NCI-H2107 (cell line): Measurements from ENCODE around the gene PCDH1.
"Not testable (repeated sequence)": the region's sequence is repeated elsewhere in the genome, so short reads cannot be mapped to it uniquely, and the experiment has no call there.

ENCODE experiments used
- DNase-seq: peaks from one replicate; lab custom pipeline; 2025; lab: John Stamatoyannopoulos, UW

PCDH1 gene

DNA sequence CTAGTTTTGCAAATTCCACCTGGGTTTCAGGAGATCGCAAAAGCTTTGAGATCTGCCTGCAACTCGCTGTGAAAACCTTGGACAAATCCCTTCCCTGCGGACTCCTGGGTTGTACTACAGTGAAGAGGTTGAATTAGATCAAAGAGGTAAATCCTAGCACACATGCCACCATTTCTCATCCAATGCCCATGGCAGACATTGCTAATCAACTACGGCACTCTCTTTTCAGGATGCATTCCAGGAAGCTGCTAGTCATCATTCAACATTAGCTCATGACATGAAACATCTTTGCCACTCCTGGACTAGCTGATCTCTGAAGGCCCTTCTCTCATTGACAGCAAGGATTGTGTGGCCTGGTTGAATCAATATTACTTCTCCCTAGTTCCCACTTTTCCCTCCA, 46.1 kb downstream of the PCDH1 start:
- no peak for DNase-seq

DNA sequence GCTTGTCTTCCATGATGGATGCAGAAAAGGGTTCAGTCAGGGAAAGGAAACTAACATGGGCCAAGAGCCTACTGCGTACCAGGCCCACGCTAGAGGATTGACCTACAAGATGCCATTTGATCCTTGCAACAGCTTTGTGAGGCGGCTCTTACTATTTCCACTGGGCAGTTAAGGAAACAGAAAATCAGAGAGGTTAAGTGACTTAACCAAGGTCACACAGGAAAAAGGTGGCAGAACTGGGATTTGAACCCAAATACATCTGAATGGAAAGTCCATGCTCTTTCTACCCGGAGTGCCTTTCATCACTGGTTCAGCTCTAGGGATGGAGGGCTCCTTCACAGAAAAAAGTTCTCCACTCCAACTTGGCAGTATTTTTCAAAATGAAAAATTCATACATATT, 50.0 kb downstream of the PCDH1 start:
- DNase-seq: no peak

DNA sequence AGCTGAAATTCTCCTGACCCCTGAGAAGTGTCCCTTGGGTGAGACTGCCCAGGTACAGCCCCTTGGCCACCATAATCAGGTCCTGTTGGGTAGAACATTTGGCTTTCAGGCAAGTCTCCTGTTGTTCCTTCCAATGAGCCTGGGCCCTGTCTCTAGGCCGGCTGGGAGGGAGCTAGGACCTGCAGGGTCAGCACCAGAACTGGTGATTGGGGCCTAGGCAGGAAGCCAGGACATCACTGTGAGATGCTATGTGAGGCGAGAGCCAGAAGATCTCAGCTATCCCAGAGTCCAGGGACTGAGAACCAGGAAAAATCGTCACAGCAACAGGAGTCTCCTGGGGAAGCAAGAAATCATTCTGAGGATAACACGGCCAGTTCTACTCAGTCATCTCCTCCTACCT, 51.5 kb downstream of the PCDH1 start:
- no peak for DNase-seq

DNA sequence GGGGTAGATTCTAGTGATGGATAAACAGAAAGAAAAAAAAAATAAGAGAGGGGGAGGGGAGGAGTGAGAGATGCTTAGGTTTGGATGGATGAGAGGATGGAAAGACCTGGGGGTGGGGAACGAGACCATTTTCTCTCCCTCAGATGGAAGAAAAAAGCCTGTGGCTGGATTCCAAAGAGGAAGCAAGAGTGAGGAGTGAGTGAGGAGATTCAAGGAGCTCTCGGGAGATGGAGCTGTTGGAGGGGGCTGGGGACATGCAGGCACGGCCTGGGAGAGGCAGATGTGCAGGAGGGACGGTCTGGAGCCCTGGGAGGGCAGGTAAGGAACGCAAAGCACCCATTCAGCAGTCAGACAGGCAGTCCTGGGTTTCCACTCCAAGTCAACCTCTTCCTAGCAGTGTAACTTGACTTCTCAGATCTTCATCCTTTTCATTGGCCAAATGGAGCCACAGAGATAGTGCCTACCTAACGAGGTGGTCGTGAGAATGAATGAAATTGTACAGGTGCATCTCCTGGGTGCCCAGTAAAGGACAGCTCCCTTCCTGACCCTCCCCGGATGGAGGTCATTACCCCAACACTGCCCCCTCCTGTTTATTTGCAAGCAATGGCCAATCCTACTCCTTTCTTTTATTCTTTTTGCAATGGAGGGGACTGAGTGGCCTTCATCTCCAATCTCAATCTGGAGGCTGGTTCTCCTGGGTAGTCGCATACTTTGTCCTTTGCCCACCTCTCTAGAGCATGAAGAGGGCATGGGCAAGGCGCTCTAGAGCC, 52.2 kb downstream of the PCDH1 start:
- DNase-seq: no peak

DNA sequence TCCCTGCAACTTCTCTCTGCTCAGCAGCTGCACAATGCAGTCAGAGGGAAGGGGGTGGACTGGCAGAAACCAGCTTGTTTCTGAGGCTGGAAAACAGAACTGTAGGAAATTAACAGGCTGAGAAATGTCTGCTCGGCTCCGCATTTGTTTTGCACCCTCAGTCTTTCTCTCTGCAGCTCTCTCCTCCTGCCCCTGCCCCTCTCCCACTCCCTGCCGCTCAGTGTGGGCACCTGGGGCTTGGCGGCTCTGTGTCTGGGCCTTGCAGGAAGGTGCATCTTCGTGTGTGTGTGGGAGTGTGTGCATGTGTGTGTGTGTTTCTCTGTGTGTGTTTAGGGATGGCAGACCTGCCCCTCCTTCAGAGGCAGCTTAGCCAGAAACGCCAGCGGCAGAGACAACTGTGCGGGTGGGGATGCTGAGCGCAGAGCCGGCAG, 53.0 kb downstream of the PCDH1 start:
- no peak for DNase-seq

DNA sequence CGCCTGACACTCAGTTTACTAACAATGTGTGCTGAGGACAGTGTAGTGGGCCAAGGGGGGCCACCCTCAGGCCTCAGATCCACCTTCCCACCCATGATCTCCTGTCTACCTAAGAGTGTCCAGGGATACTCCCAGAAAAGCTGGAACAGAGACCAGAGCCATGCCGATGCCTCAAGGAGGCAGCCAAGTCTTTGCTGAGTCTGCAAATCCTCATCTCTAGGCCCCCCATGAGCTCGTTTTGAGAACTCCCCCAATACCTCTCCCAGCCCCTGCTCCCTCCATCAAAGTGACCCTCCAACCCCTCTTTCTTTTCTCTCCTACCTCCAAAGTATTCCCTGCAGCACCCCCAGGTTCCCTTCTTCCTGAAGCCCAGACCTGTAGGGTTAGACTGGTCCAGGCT, 53.5 kb downstream of the PCDH1 start:
- DNase-seq: no peak

DNA sequence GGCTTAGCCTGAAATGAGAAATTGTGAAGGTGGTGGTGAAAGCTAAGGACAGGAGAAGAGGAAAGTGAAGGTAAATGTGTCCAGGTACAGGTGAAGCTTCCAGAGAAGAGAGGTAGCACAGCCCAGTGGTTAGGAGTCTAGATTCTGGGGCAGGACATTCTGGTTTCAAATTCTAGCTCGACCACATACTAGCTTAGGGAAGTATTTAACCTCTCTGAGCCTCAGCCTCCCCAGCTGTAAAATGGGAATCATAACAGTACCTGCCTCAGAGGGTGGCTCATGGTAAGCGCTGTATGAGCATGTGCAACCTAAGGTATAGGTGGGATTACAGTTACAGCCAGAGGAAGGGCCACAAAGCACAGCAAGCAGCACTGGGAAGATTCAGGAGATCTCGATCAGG, 55.2 kb downstream of the PCDH1 start:
- DNase-seq: no peak

DNA sequence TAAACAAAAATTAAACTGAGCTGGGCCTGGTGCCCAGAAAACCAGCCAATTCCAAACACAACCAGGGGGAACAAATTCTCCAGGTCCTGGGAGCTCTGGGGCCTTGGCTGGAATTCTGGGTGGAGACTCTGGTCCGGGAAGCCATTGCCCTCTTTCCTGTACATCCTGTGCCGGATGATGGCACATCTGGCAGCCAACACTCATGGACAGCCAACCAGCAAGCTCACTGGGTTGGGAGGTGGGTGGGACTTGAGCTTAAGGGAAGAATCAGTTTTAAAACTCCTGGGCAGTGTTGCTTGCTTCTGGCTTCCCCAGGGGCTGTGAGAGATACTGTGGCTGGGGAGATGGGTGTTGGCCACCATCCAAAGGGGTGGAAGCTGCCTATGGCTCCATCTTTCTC, 56.1 kb downstream of the PCDH1 start:
- DNase-seq: no peak

DNA sequence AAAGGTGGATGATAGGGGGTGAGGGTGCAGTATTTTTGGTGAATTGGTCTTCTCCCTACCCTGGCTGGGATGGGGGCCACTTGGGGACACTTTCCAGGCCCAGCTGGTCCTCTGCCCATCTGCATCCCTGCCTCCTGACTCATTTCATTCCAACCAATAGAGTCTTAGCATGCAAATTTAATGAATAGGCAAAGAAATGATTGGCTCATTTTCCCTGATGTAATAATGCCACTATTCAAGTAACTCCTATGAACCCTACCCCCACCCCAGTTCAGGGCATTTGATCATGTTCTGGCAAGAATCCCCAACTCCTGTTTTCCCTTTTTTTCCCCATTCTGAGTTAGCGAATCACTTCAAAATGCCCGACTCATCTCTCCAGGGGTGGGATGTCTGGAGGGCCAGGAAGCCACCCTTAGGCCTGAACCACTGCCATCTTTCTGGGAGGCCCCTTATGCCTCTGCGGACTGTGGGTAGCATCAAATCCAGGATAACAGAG, 56.7 kb downstream of the PCDH1 start:
- no peak for DNase-seq

DNA sequence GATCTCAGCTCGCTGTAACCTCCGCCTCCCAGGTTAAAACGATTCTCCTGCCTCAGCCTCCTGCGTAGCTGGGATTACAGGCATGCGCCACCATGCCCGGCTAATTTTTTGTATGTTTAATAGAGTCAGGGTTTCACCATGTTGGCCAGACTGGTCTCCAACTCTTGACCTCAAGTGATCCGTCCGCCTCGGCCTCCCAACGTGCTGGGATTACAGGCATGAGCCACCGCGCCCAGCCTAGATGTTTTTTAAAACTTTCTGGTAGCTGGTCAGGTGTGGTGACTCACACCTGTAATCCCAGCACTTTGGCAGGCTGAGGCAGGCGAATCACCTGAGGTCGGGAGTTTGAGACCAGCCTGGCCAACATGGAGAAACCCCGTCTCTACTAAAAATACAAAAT, 57.5 kb downstream of the PCDH1 start:
- not testable (repeated sequence) for DNase-seq

DNA sequence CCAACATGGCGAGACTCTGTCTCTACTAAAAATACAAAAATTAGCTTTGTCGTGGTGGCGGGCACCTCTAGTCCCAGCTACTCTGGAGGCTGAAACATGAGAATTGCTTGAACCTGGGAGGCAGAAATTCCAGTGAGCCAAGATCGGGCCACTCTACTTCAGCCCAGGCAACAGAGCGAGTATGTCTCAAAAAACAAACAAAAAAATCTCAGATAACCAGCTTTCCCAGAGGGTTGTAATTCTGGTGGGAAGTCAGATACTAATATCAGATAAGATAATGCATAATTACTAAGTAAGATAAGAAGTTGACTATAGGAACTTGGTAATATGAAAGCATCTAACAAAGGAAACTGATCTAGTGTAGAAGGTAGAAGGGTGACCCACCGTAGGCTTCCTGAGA, 60.6 kb downstream of the PCDH1 start:
- DNase-seq: no peak

DNA sequence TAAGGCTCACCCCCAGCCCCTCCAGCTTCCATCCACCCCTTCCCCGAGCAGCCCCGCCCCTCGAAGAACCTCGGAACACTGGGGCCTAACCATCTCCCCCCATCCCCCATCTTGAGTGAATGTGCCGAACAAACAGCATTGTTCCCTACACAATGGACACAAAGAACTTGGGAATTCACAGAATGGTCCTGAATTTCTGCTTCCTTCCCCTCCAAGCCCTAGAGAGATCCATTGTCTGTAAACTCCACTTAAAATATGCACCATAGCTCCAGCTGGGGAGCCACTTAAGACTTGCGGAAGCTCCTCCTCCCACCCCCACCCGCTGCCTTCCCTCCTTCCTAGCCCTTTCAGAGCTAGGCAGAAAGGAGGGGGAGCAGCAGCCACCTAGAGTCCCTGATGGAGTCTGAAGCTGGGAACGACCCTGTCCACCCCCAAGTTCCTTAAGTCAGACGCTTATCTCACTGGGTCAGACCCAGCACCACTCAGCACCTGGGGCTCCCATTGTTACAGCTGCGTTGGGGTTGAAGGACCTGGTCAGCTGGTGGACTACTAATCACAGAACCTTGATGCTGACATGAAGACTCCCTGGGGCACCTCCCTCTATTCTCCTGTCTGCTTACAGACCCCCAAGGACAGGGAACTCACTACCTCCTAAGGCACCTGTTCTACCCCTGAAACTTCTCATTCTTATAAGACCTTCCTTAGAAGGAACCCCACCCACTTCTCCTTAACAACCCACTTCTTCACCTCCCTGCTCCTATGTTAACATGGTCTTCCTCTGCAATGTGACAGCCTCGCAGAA, 61.4 kb downstream of the PCDH1 start:
- no peak for DNase-seq

DNA sequence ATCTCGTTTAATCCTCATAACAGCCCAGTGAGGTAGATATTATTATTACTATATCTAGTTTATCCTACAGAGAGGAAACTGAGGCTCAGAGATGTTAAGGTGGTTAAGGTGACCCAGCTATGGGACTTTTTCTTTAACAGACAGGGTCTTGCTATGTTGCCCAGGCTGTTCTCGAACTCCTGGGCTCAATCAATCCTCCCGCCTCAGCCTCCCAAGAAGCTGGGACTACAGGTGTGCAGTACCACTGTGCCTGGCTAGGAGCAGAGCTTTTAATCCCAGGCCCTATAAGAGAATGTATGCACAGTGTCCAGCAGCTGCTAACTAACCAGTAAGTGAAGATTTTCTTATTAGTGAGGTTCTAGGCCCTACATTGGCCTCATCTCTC, 62.4 kb downstream of the PCDH1 start:
- DNase-seq: no peak

DNA sequence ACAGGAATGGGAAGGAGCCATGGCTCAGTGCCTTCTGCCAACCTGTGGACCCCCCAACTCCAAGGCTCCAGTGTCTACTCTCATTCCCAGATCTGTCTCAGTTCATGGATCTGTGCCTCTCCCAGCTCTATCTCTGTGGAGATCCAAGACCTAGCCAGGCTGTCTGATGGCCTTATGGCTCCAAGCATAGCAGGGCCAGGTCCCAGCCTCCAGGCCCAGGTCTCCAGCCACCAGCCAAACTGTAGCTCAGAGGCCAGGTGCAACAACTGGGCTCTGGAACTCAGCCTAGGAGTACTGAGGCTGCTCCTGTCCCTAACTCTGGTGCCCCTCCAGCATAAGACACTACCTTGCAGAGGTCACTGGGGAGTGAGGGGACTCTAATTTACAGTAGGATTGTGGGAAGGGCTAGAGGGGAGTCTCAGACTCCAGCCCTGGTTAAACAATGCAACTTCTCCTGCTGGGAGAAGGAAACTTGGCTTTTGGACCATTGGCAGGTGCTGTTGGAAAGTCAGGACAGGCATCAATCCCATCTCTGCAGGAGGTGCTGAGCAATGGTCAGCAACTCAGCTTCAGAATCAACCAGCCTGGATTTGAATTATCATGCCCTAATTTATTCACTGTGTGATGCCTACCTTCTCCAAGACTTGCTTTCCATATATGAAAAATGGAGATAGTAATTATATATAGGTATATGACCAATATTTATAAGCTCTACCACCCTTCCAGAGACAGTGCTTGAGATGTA, 63.0 kb downstream of the PCDH1 start:
- DNase-seq: no peak

DNA sequence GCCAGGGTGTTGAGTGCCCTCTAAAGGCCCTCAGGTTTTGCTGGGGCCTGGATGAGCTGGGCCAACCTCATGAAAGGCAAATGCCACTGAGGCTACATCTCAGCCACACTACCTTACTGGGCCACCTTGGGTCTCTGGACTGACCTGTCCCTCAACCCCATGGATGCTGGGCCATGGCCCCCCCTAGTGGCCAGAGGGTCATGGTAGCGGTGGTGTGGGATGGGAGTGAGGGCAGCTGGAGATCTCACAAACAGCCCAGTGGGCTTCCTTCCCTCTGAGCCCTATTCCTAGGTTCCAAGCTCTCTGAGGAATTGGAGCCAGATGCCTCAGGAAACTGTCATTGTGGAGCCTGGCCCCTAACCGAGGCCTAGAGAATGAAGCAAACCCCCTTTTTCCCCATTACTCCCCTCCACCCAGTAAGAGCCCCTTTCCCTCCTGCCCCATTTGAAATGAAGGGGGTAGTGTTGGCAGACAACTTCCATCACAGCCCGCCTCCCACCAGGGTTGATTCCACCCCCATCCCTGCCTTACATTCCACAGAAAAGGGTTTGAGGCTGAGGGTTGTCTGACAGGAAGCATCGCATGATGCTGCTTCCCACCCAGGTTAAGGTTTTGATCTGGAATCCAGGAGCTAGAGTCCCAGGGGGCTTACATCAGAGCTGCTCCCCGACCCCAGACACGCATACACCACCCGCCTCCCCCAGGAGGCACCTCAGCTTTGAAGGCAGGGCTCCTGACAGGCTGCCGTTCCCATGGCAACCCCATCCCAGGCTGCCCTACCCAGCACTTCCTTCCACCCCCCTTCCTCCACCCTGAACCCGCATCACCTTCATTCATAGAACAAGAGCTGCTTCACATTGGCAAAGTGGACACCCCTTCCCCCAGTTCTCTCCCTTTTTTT, 63.9 kb downstream of the PCDH1 start:
- DNase-seq: no peak

DNA sequence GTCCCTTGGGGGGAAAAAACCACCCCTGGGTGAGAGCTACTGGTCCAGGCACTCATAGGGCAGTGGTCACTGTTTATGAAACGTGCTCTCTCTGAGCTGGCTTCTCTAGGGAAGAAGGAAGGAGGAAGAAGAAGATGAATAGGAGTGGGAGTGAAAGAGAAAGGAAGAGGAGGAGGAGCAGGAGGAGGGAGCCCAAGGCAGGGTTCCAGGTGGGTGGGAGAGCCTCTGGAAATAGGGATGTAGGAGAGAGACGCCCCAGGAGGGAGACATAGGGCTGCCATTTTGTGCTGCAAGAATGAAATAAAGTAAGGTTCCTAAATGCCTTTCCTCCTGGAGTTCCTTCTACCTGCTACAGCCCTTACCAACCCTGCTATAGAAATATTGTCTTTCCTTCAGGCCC, 65.7 kb downstream of the PCDH1 start:
- no peak for DNase-seq

DNA sequence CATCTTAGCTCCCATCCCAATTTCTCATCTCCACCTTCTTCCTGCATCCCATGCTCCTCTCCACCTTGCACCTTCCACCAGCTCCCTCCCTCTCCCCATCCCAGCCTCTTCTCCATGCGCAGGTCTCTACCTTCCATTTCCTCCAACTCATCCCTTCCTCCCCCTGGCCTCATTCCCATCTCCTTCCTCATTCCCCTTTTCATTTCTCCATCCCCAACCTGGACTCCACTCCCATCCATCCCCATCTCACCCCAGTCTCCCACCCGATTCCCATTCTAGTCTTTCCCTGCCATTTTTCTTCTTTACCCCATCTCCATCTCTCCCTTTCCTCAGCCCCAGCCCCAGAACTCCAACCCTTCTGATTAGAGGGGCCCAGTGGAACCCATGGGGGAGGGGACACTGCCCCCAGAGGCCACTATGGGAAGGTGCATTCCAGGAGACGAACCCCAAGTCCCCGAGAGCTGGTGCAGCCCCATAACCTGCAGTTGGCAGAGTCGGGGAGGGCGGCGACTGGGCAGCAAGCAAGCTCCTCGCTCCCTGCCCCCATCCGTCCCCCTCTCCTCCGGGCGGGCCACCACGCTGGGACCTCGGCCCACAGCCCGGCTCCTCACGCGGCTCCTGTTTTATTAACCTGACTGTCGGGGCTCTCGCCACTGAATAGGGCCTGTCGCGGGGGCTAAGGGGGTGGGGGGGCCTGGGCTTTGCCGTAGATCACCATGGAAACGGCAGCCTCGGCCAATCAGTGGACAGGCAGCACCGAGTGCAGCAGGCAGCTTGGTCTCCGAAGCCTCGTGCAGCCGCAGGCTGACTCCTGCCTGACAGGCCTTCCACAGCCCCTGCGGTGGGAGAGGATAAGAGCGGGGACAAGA, 66.7 kb downstream of the PCDH1 start:
- no peak for DNase-seq

DNA sequence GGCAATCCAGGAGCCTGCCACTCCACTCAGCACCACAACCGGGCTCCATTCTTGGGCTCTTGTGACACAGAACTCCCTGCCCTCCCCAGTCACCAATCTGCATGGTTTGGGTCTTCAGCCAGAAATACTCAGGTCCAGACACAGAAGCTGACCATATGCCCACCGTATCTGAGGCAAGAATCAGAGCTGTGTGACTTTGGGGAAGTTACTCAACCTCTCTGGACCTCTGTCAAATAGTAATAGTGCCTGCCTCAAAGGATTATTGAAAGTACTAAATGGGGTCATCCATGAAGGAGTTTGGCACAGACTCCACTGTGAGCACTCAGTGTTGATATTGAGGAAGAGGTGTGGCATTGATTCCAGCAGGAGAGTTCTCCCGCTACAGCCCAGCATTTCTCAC, 67.5 kb downstream of the PCDH1 start:
- no peak for DNase-seq

DNA sequence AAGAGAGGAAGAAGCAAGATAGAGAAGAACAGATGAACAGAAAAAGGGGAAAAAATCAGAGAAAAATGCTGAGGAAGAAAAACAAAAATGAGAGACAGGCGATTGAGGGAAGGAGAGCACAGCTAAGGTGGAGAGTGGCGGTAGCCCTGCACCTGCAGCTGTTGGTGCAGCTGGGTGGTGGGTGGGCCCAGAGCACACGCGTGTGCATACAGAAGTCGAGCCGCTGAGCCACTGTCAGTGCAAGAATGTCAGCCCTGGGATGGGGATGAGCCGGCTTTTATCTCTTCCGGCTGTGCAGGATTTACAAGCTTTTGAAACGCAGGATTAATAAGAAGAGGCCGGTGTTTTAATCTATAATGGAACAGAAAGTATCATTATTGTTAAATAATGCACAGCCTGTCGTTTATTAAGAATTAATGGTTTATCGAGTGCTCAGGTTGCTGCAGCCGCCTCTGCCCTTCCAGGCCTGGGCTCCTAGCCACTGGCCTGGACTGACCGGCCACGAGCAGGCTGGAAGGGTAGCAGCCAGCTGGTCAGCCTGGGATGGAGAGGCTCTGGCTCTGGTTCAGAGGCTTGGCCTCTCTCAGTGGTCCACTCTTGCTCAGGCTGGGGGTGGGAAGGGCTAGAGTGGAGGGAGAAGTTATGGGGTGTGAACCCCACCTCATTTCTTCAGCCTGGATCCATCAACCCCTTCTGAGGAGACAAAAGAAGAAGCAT, 68.7 kb downstream of the PCDH1 start:
- DNase-seq: no peak

DNA sequence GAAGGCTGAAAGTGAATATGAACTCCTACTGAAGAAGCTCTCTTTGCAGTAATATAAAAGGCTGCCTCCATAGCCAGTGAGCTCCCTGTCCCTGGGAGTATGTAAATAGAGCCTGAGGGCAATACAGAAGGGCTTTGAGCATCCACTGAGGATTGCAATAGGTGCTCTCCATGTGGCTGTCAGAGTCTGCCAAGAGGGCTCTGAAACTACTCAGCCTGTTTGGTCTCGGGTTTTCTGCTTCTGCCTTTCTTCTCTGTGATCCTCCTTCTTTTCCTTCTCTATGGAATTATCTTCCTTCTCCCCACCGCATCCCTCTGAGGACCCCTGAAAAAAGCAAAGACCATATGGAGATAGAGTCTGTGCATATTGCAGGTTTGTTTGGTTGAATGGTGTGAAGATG, 69.4 kb downstream of the PCDH1 start:
- DNase-seq: no peak
